ENCODE data around the gene KLF1.

Gene KLF1

GRCh38 chr19:12866416-12867119 is 20.4 kb downstream of the KLF1 start:
- no peak for TF ChIP-seq ISL1 (CRISPR knock-in tag; IDR thresholded peaks at IDR 0.05)
- no peak for TF ChIP-seq ZC3H10 (CRISPR knock-in tag; IDR thresholded peaks at IDR 0.05)
- TF ChIP-seq CSDC2 (CRISPR knock-in tag; IDR thresholded peaks at IDR 0.05) = no peak
- TF ChIP-seq, protein P1, sequence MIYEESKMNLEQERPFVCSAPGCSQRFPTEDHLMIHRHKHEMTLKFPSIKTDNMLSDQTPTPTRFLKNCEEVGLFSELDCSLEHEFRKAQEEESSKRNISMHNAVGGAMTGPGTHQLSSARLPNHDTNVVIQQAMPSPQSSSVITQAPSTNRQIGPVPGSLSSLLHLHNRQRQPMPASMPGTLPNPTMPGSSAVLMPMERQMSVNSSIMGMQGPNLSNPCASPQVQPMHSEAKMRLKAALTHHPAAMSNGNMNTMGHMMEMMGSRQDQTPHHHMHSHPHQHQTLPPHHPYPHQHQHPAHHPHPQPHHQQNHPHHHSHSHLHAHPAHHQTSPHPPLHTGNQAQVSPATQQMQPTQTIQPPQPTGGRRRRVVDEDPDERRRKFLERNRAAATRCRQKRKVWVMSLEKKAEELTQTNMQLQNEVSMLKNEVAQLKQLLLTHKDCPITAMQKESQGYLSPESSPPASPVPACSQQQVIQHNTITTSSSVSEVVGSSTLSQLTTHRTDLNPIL (CRISPR knock-in tag; IDR thresholded peaks at IDR 0.05; ENCODE audit: low read depth) = no peak
- TF ChIP-seq PPARA (CRISPR knock-in tag; IDR thresholded peaks at IDR 0.05; ENCODE audit: borderline replicate concordance) = no peak
- no peak for TF ChIP-seq TCF4 (CRISPR knock-in tag; IDR thresholded peaks at IDR 0.05; ENCODE audit: borderline replicate concordance)
- no peak for TF ChIP-seq ZNF565 (CRISPR knock-in tag; conservative IDR thresholded peaks at IDR 0.05; ENCODE audit: low read depth)
- TF ChIP-seq BACH2 (CRISPR knock-in tag; IDR thresholded peaks at IDR 0.05; ENCODE audit: borderline replicate concordance) = no peak
- TF ChIP-seq, protein P2, sequence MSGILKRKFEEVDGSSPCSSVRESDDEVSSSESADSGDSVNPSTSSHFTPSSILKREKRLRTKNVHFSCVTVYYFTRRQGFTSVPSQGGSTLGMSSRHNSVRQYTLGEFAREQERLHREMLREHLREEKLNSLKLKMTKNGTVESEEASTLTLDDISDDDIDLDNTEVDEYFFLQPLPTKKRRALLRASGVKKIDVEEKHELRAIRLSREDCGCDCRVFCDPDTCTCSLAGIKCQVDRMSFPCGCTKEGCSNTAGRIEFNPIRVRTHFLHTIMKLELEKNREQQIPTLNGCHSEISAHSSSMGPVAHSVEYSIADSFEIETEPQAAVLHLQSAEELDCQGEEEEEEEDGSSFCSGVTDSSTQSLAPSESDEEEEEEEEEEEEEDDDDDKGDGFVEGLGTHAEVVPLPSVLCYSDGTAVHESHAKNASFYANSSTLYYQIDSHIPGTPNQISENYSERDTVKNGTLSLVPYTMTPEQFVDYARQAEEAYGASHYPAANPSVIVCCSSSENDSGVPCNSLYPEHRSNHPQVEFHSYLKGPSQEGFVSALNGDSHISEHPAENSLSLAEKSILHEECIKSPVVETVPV (CRISPR knock-in tag; IDR thresholded peaks at IDR 0.05) = no peak
- TF ChIP-seq ARNTL (CRISPR knock-in tag; IDR thresholded peaks at IDR 0.05; ENCODE audit: borderline replicate concordance, low read depth) = no peak
- TF ChIP-seq ZNF8 (CRISPR knock-in tag; IDR thresholded peaks at IDR 0.05) = no peak
- no peak for TF ChIP-seq OSR1 (CRISPR knock-in tag; IDR thresholded peaks at IDR 0.05)
- no peak for TF ChIP-seq SNAI2 (CRISPR knock-in tag; IDR thresholded peaks at IDR 0.05)
- no peak for TF ChIP-seq POU6F1 (CRISPR knock-in tag; IDR thresholded peaks at IDR 0.05; ENCODE audit: borderline replicate concordance, low read depth)
- no peak for TF ChIP-seq ESRRG (CRISPR knock-in tag; IDR thresholded peaks at IDR 0.05)
- no peak for TF ChIP-seq ZFP3 (CRISPR knock-in tag; IDR thresholded peaks at IDR 0.05)
- no peak for TF ChIP-seq RARB (CRISPR knock-in tag; IDR thresholded peaks at IDR 0.05)
- TF ChIP-seq ZNF70 (CRISPR knock-in tag; IDR thresholded peaks at IDR 0.05) = no peak
- TF ChIP-seq, protein P3, sequence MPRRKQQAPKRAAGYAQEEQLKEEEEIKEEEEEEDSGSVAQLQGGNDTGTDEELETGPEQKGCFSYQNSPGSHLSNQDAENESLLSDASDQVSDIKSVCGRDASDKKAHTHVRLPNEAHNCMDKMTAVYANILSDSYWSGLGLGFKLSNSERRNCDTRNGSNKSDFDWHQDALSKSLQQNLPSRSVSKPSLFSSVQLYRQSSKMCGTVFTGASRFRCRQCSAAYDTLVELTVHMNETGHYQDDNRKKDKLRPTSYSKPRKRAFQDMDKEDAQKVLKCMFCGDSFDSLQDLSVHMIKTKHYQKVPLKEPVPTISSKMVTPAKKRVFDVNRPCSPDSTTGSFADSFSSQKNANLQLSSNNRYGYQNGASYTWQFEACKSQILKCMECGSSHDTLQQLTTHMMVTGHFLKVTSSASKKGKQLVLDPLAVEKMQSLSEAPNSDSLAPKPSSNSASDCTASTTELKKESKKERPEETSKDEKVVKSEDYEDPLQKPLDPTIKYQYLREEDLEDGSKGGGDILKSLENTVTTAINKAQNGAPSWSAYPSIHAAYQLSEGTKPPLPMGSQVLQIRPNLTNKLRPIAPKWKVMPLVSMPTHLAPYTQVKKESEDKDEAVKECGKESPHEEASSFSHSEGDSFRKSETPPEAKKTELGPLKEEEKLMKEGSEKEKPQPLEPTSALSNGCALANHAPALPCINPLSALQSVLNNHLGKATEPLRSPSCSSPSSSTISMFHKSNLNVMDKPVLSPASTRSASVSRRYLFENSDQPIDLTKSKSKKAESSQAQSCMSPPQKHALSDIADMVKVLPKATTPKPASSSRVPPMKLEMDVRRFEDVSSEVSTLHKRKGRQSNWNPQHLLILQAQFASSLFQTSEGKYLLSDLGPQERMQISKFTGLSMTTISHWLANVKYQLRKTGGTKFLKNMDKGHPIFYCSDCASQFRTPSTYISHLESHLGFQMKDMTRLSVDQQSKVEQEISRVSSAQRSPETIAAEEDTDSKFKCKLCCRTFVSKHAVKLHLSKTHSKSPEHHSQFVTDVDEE (CRISPR knock-in tag; IDR thresholded peaks at IDR 0.05) = no peak
- TF ChIP-seq TOX (CRISPR knock-in tag; IDR thresholded peaks at IDR 0.05; ENCODE audit: borderline replicate concordance) = no peak
- no peak for ATAC-seq

DNA sequence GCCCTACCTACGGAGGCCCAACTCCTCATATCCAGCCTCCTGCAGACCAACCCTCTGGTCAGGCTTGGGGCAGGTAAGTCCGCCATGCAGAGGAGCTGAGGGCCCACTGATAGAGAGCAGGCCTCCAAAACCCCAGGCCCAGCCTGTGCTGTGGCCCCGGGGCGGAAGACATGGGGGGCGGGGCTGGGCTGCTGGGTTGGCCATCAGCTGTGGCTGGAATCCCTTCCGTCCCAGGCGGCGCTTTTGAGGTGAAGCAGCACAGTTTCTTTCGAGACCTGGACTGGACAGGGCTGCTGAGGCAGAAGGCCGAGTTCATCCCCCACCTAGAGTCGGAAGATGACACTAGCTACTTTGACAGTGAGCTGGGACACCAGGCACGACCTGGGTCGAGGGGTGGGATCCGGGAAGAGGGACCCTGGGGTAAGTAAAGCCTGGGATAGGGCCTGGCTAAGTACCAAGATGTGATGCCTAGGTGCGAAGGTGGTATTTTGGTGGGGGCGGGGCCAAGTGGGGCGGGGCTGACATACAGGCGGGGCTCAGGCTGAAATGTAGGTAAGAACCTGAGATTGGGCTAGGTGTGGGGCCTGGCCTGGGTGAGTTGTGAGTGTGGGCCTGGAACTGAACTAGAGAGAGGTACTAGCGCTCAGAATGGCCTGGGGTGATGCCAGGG is 21.1 kb downstream of the KLF1 start:
- no peak for ATAC-seq
- TF ChIP-seq ZNF8 (CRISPR knock-in tag; IDR thresholded peaks at IDR 0.05) (no peak), ESRRG (CRISPR knock-in tag; IDR thresholded peaks at IDR 0.05) (no peak), ZC3H10 (CRISPR knock-in tag; IDR thresholded peaks at IDR 0.05) (no peak), CSDC2 (CRISPR knock-in tag; IDR thresholded peaks at IDR 0.05) (no peak), ISL1 (CRISPR knock-in tag; IDR thresholded peaks at IDR 0.05) (no peak), TOX (CRISPR knock-in tag; IDR thresholded peaks at IDR 0.05; ENCODE audit: borderline replicate concordance) (no peak), SNAI2 (CRISPR knock-in tag; IDR thresholded peaks at IDR 0.05) (no peak), PPARA (CRISPR knock-in tag; IDR thresholded peaks at IDR 0.05; ENCODE audit: borderline replicate concordance) (no peak), BACH2 (CRISPR knock-in tag; IDR thresholded peaks at IDR 0.05; ENCODE audit: borderline replicate concordance) (no peak), TCF4 (CRISPR knock-in tag; IDR thresholded peaks at IDR 0.05; ENCODE audit: borderline replicate concordance) (no peak), GLIS3 (CRISPR knock-in tag; IDR thresholded peaks at IDR 0.05) (no peak), ZFP30 (CRISPR knock-in tag; IDR thresholded peaks at IDR 0.05) (no peak), ARNTL (CRISPR knock-in tag; IDR thresholded peaks at IDR 0.05; ENCODE audit: borderline replicate concordance, low read depth) (no peak), POU6F1 (CRISPR knock-in tag; IDR thresholded peaks at IDR 0.05; ENCODE audit: borderline replicate concordance, low read depth) (no peak)
- TF ChIP-seq, protein P3 (CRISPR knock-in tag; IDR thresholded peaks at IDR 0.05) = no peak
- TF ChIP-seq, protein P1 (CRISPR knock-in tag; IDR thresholded peaks at IDR 0.05; ENCODE audit: low read depth) = no peak
